Spleen (tissue), 7 donors: ENCODE data around the gene KIAA1328.

Experiments
- CTCF ChIP-seq, 11 experiments: fragments of 200-600 bp in 7 of 11; fragments of 450-650 bp in 4 of 11; sonication (generic) in 4 of 11; IDR thresholded peaks in 8 of 11; conservative IDR thresholded peaks in 3 of 11; 1 replicate in 7 of 11; 2 replicates in 4 of 11; pipeline versions ENCODE4 v1.4.0 to v1.8.0; 2016 to 2021; ENCODE audit warnings: antibody characterized with exemption in 11 of 11, inconsistent platforms in 4 of 11, mild to moderate bottlenecking in 1 of 11
- POLR2AphosphoS5 ChIP-seq, 3 donors: sonication (generic); formaldehyde crosslinking; IDR thresholded peaks; one replicate each; pipeline ENCODE4 v1.5.1; 2017; ENCODE audit warnings: antibody characterized with exemption in 3 of 3
- donor health status: DM: no; HTN: no; CAD: no; lungs with moderate emphysema.
- donor health status: DM: no; HTN: no; CAD: no.
- donor health status: DM: no; HTN: no; CAD: no.

DNA sequence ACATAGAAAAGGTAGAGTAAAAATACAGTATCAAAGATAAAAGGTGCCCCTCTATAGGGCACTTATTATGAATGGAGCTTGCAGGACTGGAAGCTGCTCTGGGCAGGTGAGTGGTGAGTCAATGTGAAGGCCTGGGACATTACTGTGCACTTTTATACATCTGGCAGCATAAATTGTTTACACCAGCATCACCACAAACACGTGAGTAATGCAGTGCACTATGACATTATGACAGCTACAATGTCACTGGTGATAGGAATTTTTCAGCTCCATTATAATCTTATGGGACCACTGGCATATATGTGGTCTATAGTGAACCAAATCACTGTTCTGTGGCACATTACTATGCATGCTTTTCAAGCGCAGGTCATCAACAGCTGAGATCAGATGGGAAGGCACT, 48.2 kb upstream of the KIAA1328 start:
- TF ChIP-seq CTCF (IDR thresholded peaks at IDR 0.05 in 8 of 11, conservative IDR thresholded peaks at IDR 0.05 in 3 of 11) (no peak), POLR2AphosphoS5 (IDR thresholded peaks at IDR 0.05) (no peak)
